HCT116 (cell line): ENCODE data around the gene CLASP1.

Experiments
- CEBPB ChIP-seq: IDR thresholded peaks from 2 replicates; pipeline ENCODE4 v1.6.1; 2012; ENCODE audit warnings: low read depth
- EGR1 ChIP-seq: IDR thresholded peaks from 2 replicates; pipeline ENCODE4 v1.6.1; 2012; ENCODE audit warnings: low read depth
- FOSL1 ChIP-seq: IDR thresholded peaks from 2 replicates; pipeline ENCODE4 v1.6.1; 2012; ENCODE audit warnings: low read depth
- JUND ChIP-seq: IDR thresholded peaks from 2 replicates; pipeline ENCODE4 v1.6.1; 2012
- POLR2A ChIP-seq: IDR thresholded peaks from 2 replicates; pipeline ENCODE4 v1.7.0; 2011; ENCODE audit warnings: borderline replicate concordance; ENCODE audit not compliant: insufficient read depth, insufficient read length; ENCODE audit errors: extremely low read depth
- RAD21 ChIP-seq: IDR thresholded peaks from 2 replicates; pipeline ENCODE4 v1.6.1; 2012; ENCODE audit warnings: low read depth, mild to moderate bottlenecking
- SP1 ChIP-seq: IDR thresholded peaks from 2 replicates; pipeline ENCODE4 v1.6.1; 2012; ENCODE audit warnings: low read depth
- TCF7L2 ChIP-seq: IDR thresholded peaks from 2 replicates; pipeline ENCODE4 v1.7.0; 2011; ENCODE audit warnings: borderline replicate concordance, inconsistent platforms; ENCODE audit not compliant: insufficient read depth, insufficient read length; ENCODE audit errors: extremely low read depth
- YY1 ChIP-seq: IDR thresholded peaks from 2 replicates; pipeline ENCODE4 v1.6.1; 2011; ENCODE audit warnings: low read length, low read depth, moderate library complexity, mild to moderate bottlenecking; ENCODE audit not compliant: insufficient replicate concordance; ENCODE audit errors: extremely low read depth
- ZNF274 ChIP-seq: fragments of 200-500 bp; sonication (Bioruptor generic); IDR thresholded peaks from 2 replicates; pipeline ENCODE4 v1.6.1; 2014; ENCODE audit warnings: mild to moderate bottlenecking, low read depth, low read length, inconsistent platforms
- TF ChIP-seq, protein P1 (sequence below), 3 experiments: fragments of 200-600 bp in 1 of 3; sonication (generic) in 1 of 3; IDR thresholded peaks in 2 of 3; conservative IDR thresholded peaks in 1 of 3; 2 replicates each; pipeline ENCODE4 v1.5.1; 2012 to 2017; ENCODE audit warnings: low read depth in 2 of 3, low read length in 2 of 3, antibody characterized with exemption in 1 of 3, borderline replicate concordance in 1 of 3, control low read depth in 1 of 3, mild to moderate bottlenecking in 1 of 3, mixed read lengths in 1 of 3, mixed run types in 1 of 3, moderate library complexity in 1 of 3; ENCODE audit not compliant: insufficient read depth in 1 of 3
- TF ChIP-seq, protein P2 (sequence below): IDR thresholded peaks from 2 replicates; pipeline ENCODE4 v1.6.1; 2012; ENCODE audit warnings: low read depth

DNA sequence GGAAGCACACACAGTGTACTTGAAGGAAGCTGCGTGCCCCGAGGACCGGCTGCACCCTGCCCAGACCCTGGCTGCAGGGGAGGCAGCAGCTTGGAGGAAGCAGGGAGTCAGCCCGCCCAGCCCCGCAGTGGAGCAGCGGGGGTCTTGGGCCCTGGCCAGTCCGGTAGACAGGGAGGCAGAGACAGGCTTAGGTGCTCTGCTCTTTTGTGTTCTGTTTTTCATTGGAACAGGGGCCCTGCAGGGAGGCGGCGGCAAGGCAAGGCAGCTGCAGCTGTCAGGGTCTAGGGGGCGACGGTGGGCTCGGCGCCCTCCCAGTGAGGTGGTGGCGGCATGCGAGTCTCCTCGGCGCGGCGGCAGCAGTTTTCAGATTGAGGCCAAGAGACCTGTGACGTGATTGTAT, 311.0 kb downstream of the CLASP1 start:
- TF ChIP-seq TCF7L2 = no peak
- no peak for TF ChIP-seq SP1
- TF ChIP-seq POLR2A = no peak
- TF ChIP-seq, protein P1, sequence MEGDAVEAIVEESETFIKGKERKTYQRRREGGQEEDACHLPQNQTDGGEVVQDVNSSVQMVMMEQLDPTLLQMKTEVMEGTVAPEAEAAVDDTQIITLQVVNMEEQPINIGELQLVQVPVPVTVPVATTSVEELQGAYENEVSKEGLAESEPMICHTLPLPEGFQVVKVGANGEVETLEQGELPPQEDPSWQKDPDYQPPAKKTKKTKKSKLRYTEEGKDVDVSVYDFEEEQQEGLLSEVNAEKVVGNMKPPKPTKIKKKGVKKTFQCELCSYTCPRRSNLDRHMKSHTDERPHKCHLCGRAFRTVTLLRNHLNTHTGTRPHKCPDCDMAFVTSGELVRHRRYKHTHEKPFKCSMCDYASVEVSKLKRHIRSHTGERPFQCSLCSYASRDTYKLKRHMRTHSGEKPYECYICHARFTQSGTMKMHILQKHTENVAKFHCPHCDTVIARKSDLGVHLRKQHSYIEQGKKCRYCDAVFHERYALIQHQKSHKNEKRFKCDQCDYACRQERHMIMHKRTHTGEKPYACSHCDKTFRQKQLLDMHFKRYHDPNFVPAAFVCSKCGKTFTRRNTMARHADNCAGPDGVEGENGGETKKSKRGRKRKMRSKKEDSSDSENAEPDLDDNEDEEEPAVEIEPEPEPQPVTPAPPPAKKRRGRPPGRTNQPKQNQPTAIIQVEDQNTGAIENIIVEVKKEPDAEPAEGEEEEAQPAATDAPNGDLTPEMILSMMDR (IDR thresholded peaks at IDR 0.05 in 2 of 3, conservative IDR thresholded peaks at IDR 0.05 in 1 of 3; ENCODE audit: borderline replicate concordance in 1 of 3, insufficient read depth in 1 of 3, low read depth in 2 of 3, low read length in 2 of 3) = no peak
- no peak for TF ChIP-seq EGR1
- no peak for TF ChIP-seq FOSL1
- no peak for TF ChIP-seq CEBPB
- no peak for TF ChIP-seq RAD21
- no peak for TF ChIP-seq YY1
- TF ChIP-seq JUND = no peak
- TF ChIP-seq, protein P2, sequence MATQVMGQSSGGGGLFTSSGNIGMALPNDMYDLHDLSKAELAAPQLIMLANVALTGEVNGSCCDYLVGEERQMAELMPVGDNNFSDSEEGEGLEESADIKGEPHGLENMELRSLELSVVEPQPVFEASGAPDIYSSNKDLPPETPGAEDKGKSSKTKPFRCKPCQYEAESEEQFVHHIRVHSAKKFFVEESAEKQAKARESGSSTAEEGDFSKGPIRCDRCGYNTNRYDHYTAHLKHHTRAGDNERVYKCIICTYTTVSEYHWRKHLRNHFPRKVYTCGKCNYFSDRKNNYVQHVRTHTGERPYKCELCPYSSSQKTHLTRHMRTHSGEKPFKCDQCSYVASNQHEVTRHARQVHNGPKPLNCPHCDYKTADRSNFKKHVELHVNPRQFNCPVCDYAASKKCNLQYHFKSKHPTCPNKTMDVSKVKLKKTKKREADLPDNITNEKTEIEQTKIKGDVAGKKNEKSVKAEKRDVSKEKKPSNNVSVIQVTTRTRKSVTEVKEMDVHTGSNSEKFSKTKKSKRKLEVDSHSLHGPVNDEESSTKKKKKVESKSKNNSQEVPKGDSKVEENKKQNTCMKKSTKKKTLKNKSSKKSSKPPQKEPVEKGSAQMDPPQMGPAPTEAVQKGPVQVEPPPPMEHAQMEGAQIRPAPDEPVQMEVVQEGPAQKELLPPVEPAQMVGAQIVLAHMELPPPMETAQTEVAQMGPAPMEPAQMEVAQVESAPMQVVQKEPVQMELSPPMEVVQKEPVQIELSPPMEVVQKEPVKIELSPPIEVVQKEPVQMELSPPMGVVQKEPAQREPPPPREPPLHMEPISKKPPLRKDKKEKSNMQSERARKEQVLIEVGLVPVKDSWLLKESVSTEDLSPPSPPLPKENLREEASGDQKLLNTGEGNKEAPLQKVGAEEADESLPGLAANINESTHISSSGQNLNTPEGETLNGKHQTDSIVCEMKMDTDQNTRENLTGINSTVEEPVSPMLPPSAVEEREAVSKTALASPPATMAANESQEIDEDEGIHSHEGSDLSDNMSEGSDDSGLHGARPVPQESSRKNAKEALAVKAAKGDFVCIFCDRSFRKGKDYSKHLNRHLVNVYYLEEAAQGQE = no peak
- no peak for TF ChIP-seq ZNF274
